MM.1S (cell line): ENCODE data around the gene ZFX.

Experiments used
- EZH2 ChIP-seq: fragments of 300-600 bp; sonication (generic); optimal IDR thresholded peaks from 2 replicates; pipeline ENCODE3; 2017; ENCODE audit warnings: low read depth, mild to moderate bottlenecking, antibody characterized with exemption, low read length, mixed read lengths
- EZH2phosphoT487 ChIP-seq: fragments of 300-600 bp; sonication (generic); IDR thresholded peaks from 2 replicates; pipeline ENCODE4 v1.6.1; 2018; ENCODE audit warnings: antibody characterized with exemption, low read length
- TF ChIP-seq, protein P1 (sequence below): fragments of 300-600 bp; sonication (generic); IDR thresholded peaks from 2 replicates; pipeline ENCODE4 v1.5.1; 2016; ENCODE audit warnings: antibody characterized with exemption, low read length, mixed read lengths

DNA sequence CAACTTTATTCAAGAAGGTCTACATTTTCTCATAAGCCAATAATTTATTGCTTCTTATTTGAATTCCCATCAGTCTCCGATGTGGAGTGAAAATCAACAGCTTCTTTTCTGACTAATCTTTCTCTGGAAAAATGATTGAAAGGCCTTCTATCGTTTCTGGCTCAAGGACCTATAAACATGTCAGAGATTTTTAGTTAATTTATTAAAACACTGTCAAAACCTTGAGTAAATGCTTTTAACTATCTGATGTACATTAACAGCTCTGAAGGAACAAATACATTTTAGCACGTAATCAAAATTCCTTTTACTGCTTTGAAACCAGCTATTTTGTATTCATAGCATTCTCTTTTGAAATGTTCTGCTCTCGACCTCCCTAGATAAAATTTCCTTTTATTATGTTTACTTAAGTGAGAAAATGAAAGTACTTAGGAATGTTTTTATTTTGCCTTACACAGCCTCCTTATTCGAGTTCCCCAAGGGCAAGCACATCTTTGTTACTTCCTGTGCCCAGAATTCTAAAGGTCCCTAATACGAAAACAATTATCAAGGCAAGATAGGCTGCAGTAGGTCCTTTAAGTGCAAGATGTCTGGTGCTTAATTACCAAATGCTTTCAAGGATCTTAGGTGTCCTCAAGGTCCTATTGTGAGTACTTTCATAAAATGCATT, 3.1 kb upstream of the ZFX start:
- TF ChIP-seq, protein P1, sequence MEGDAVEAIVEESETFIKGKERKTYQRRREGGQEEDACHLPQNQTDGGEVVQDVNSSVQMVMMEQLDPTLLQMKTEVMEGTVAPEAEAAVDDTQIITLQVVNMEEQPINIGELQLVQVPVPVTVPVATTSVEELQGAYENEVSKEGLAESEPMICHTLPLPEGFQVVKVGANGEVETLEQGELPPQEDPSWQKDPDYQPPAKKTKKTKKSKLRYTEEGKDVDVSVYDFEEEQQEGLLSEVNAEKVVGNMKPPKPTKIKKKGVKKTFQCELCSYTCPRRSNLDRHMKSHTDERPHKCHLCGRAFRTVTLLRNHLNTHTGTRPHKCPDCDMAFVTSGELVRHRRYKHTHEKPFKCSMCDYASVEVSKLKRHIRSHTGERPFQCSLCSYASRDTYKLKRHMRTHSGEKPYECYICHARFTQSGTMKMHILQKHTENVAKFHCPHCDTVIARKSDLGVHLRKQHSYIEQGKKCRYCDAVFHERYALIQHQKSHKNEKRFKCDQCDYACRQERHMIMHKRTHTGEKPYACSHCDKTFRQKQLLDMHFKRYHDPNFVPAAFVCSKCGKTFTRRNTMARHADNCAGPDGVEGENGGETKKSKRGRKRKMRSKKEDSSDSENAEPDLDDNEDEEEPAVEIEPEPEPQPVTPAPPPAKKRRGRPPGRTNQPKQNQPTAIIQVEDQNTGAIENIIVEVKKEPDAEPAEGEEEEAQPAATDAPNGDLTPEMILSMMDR = no peak
- TF ChIP-seq EZH2phosphoT487 (no peak), EZH2 (no peak)
